ENCODE data around the gene POLR3H. TPM values are rescaled to one million over a fixed set of nuclear protein-coding genes. Genes with fewer than 3 reads are reported as not detected.

The POLR3H gene
- total RNA-seq, 1 experiment from 2014 or later, result 92.1 TPM

DNA sequence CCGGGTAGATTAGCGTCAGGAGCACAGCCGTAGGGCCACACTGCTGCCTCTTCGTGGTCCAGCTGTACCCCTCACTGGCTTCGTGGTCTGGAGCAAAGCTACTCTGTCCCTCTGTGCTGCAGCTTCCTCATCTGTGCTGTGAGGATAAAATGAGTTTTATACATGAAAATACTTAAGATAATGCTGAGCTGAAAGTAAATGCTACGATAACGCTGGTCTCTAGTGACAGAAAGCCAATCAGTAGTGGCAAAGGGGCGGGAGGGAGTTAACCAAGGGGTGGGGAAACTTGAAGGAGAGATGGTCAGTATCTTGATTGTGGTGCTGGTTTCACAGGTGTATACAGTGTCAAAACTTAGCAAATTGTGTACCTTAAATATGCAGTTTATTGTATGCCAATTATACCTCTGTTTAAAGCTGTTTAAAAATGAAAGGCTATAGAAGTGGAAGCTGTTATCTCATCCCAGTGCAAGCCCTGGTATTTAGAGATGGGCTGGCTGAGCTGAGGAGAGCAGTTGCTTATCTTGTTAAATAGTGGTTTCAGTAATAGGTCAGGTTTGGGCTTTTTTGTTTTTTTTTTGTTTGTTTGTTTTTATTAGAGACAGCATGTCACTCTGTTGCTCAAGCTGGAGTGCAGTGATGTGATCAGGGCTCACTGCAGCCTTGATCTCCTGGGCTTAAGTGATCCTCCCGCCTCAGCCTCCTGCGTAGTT, 38.6 kb downstream of the POLR3H start:
- no TSS peak for BruUV-seq (replicated peaks)
- Histone ChIP-seq H3K36me3 (ENCODE audit: insufficient read depth, low read length, poor library complexity, severe bottlenecking) (peaks cover 11% of the 10 kb centered on the region), H3K4me1 (ENCODE audit: insufficient read depth, low read length, poor library complexity, severe bottlenecking) (no peaks in the 10 kb centered on the region), H3K4me3 (ENCODE audit: low read depth, low read length, poor library complexity, severe bottlenecking) (no peak overlapping the region), H3K9me3 (ENCODE audit: low read depth, low read length, poor library complexity, severe bottlenecking) (no peaks in the 10 kb centered on the region), H3K27me3 (replicated peaks; ENCODE audit: insufficient read depth, low read depth, low read length, poor library complexity) (no peaks in the 10 kb centered on the region), H3K27ac (ENCODE audit: low read depth, low read length, poor library complexity, severe bottlenecking) (no peak overlapping the region)
- CTCF ChIA-PET, result no interaction called here
- TF ChIP-seq, protein P1, sequence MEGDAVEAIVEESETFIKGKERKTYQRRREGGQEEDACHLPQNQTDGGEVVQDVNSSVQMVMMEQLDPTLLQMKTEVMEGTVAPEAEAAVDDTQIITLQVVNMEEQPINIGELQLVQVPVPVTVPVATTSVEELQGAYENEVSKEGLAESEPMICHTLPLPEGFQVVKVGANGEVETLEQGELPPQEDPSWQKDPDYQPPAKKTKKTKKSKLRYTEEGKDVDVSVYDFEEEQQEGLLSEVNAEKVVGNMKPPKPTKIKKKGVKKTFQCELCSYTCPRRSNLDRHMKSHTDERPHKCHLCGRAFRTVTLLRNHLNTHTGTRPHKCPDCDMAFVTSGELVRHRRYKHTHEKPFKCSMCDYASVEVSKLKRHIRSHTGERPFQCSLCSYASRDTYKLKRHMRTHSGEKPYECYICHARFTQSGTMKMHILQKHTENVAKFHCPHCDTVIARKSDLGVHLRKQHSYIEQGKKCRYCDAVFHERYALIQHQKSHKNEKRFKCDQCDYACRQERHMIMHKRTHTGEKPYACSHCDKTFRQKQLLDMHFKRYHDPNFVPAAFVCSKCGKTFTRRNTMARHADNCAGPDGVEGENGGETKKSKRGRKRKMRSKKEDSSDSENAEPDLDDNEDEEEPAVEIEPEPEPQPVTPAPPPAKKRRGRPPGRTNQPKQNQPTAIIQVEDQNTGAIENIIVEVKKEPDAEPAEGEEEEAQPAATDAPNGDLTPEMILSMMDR (conservative IDR thresholded peaks at IDR 0.05; ENCODE audit: low read depth, low read length), result no peak
- no peak for TF ChIP-seq EZH2 (IDR thresholded peaks at IDR 0.05; ENCODE audit: borderline replicate concordance, low read depth, low read length, poor library complexity, severe bottlenecking)
- intact Hi-C loops (cut with micrococcal nuclease; ENCODE audit: unreplicated experiment), result no loop called here
- POLR2A ChIA-PET (ENCODE audit: low non-redundant PET), result no interaction called here
- no peak for DNase-seq (ENCODE audit: low spot score)

DNA sequence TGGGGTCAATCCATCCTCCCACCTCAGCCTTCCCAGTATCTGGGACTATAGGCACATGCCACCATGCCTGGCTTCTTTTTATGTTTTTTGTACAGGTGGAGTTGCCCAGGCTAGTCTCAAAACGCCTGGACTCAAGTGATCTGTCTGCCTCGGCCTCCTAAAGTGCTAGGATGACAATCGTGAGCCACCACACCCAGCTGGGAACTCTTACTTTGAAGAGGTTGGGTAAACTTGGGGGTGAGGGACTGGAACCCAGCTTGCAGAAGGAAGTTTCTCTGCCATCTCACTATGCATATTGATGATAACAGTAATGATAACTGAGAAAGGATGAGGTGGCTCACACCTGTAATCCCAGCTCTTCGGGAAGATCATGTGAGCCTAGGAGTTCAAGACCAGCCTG, 39.5 kb downstream of the POLR3H start:
- ChIA-PET CTCF (no interaction called here), POLR2A (ENCODE audit: low non-redundant PET) (interaction anchor here (0.7 kb wide), 1 partner anchor 37 kb away, joined by 4 read pairs; no protein-coding TSS in a partner anchor)
- intact Hi-C loops (cut with micrococcal nuclease; ENCODE audit: unreplicated experiment), result no loop called here
- Histone ChIP-seq H3K27ac (ENCODE audit: low read depth, low read length, poor library complexity, severe bottlenecking) (no peak overlapping the region), H3K4me3 (ENCODE audit: low read depth, low read length, poor library complexity, severe bottlenecking) (no peak overlapping the region), H3K27me3 (replicated peaks; ENCODE audit: insufficient read depth, low read depth, low read length, poor library complexity) (no peaks in the 10 kb centered on the region), H3K9me3 (ENCODE audit: low read depth, low read length, poor library complexity, severe bottlenecking) (no peaks in the 10 kb centered on the region), H3K36me3 (ENCODE audit: insufficient read depth, low read length, poor library complexity, severe bottlenecking) (peaks cover 13% of the 10 kb centered on the region), H3K4me1 (ENCODE audit: insufficient read depth, low read length, poor library complexity, severe bottlenecking) (no peaks in the 10 kb centered on the region)
- DNase-seq (ENCODE audit: low spot score), result no peak
- TF ChIP-seq, protein P1 (conservative IDR thresholded peaks at IDR 0.05; ENCODE audit: low read depth, low read length), result no peak
- TF ChIP-seq EZH2 (IDR thresholded peaks at IDR 0.05; ENCODE audit: borderline replicate concordance, low read depth, low read length, poor library complexity, severe bottlenecking), result no peak
- no TSS peak for BruUV-seq (replicated peaks)

DNA sequence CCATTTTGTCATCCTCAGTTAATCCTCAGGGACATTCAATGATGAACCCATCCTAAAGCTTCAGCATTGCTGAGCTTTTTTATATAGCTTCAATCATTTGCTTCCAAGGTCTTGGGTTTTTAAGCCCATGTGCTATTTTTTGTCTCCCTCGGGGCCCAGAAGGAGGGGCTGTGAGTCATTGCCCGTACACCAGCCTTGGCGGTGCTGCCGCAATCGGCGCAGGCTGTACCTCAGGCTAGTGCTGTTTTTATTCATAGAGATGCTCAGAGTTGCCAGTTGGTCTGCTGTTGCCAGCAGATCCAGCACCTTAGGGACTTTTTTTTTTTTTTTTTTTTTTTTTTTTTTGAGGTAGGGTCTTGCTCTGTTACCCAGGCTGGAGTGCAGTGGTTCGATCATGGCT, 39.9 kb downstream of the POLR3H start:
- POLR2A ChIA-PET (ENCODE audit: low non-redundant PET), result interaction anchor here (0.7 kb wide), 1 partner anchor 36 kb away, joined by 4 read pairs; no protein-coding TSS in a partner anchor

More for the DNA sequence above, 39.9 kb downstream of the POLR3H start:
- TF ChIP-seq EZH2 (IDR thresholded peaks at IDR 0.05; ENCODE audit: borderline replicate concordance, low read depth, low read length, poor library complexity, severe bottlenecking), result no peak
- TF ChIP-seq, protein P1 (conservative IDR thresholded peaks at IDR 0.05; ENCODE audit: low read depth, low read length), result no peak
- no peaks in the 10 kb centered on the region for H3K4me1 ChIP-seq (ENCODE audit: insufficient read depth, low read length, poor library complexity, severe bottlenecking)
- no peaks in the 10 kb centered on the region for H3K27me3 ChIP-seq (replicated peaks; ENCODE audit: insufficient read depth, low read depth, low read length, poor library complexity)
- BruUV-seq (replicated peaks), result no TSS peak
- no peak overlapping the region for H3K27ac ChIP-seq (ENCODE audit: low read depth, low read length, poor library complexity, severe bottlenecking)
- intact Hi-C loops (cut with micrococcal nuclease; ENCODE audit: unreplicated experiment), result no loop called here
- DNase-seq (ENCODE audit: low spot score), result peak; percentile 69
- H3K36me3 ChIP-seq (ENCODE audit: insufficient read depth, low read length, poor library complexity, severe bottlenecking), result peaks cover 17% of the 10 kb centered on the region
- CTCF ChIA-PET, result no interaction called here
- no peaks in the 10 kb centered on the region for H3K9me3 ChIP-seq (ENCODE audit: low read depth, low read length, poor library complexity, severe bottlenecking)
- no peak overlapping the region for H3K4me3 ChIP-seq (ENCODE audit: low read depth, low read length, poor library complexity, severe bottlenecking)

Measured in A673 (cell line).